Ramos (cell line): ENCODE results near the gene MLKL.
"Not testable (repeated sequence)": the region's sequence is repeated elsewhere in the genome, so short reads cannot be mapped to it uniquely, and the experiment has no call there.

Experiments
- in situ Hi-C: fragments of 300-500 bp; cut with MboI; formaldehyde crosslinking; loops from one replicate; pipeline ENCODE4 v1.14.3; 2022; ENCODE audit warnings: low sequenced_read_pairs; ENCODE audit not compliant: unreplicated experiment

Gene MLKL

GRCh38 chr16:74734361-74735161 lies 33.9 kb upstream of the MLKL start:
- in situ Hi-C loops: no loop called here

DNA sequence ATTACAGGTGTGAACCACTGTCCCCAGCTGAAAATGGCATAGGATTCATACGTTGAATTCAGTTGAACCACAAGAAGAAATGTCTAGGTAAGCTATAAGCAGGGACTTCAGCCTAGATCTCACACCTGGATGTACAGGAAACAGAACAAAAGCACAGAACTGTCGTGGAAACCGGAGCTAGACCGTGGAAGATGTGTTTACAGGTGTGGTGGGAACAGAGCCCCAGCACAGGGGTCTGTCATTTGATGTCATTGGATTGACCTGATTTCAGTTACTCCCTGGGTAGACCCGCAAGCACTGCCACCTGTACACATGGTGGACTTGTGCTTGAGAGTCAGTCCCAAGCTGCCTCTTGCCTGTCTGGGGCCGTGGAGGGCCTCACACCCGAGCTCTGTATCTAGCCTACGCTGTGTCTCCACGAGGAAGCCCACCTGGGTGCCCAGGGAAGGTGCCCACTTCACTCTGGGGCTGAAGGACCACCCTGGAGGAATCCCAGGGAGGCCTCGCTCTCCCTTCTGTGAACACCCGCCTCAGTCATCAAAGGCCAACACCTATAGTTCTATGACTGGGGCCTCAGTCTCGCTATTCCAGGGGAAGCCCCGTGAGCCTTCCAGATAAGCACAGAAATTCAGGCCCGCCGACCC lies 32.2 kb upstream of the MLKL start:
- in situ Hi-C loops: no loop called here

DNA sequence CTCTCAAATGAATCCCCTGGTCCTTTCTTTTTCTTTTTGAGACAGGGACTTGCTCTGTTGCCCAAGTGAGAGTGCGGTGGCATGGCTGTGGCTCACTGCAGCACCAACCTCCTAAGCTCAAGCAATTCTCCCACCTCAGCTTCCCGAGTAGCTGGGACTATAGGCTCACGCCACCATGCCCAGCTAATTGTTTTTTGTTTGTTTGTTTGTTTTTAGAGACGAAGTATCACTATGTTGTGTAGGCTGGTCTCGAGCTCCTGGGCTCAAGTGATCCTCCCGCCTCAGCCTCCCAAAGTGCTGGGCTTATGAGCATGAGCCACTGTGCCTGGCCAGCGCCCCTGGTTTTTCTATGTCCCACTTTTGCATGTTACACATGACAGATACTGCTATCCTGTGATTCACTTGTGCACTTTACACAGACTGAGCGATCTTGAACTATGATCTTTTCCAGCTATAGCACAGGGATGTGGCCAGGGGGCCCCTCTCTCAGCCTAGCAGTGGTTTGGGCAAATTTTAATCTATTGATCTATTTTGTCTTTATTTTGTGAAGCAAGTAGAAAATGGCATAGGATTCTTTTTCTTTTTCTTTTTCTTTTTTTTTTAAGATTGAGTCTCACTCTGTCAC lies 31.3 kb upstream of the MLKL start:
- in situ Hi-C loops: no loop called here

DNA sequence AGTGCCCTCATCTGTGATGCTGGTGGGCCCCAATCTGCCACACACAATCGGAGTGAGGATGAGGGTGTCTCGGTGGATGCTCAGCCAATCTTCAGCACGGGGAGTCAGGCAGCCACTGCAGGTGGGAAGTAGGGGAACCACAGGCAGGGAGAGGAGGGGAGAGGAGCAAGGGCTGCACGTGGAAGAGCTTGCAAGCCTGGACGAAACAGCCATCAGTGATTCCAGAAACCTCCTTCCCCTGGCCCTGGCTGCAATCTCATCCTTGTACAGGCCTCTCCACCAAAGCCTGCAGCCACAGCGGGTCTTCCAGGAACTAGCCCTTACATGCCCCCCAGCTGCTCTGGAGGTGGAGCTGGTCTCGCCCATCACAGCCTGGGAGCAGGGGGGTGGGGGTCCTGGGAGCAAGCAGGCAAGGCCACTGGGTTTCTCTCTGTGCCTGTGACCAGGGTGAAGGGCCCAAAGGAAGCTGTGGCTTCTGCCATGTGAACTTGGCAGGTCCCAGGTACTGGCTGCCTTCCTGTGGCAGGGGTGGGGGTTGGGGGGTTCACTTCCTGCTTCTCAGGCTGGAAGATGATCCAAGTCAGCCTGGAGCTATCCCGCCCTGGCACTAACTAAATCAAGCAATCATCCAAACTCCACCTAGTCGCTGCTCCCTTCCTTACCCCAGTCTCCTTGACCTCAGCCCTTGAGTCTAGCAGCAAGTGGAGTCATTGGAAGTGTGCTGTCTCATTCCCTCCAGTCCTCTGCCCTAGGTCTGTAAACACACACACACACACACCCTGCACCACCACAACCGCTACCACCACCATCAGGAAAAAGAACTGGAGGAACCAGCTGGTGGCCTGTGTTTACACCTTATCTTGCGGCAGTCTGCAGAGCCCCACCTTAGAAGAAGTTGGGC lies 29.4 kb upstream of the MLKL start:
- in situ Hi-C loops: no loop called here

DNA sequence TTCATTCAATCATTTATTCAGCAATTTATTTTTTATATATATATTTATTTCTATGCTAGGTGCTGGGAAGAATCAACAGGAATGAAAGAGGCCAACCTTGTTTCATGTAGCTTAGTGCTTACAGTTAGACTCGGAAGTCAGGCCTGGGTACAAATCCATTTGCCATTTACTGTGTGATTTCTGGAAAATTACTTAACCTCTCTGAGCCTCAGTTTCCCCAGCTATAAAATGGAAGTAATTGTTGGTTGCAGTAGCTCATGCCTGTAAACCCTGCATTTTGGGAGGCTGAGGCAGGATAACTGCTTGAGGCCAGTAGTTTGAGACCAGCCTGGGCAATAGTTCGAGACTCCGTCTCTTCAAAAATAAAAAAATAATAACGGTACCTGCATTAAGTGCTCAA lies 27.2 kb upstream of the MLKL start:
- in situ Hi-C loops: no loop called here

GRCh38 chr16:74726716-74727115 lies 26.1 kb upstream of the MLKL start:
- in situ Hi-C loops: no loop called here

DNA sequence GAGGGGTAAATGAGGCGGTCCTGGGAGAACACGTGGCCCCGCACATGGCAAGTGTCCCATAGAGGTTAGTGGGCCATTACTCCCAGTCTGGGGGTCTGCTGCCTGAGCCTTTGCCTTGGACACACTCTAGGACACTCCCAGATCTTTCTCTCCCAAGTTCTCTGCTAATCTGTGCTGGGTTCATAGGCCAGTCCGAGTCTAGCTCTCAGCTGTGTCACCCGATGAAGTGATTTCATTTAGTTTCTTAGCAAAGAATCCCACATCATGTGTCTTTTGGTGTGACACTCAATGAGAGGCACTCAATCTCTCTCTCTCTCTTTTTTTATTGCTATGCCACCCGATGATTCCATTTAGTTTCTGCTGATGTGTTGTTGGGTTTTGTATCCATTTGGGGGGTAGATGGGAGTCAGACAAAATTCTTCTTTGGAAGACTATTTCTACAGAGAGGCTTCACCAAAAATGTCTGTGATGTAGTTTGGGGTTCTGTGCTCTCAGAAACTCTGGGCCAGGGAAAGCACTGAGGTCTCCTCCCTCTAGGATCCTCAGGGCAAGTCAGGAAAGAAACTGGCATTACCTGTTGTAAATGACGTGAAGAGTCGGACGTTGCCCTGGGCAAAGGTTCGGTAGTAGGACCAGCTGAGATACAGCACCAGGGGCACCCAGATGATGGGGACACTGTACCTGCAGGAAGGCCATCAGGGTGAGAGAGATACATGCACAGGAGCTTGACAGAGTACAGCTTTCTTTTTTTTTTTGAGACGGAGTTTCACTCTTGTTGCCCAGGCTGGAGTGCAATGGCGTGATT lies 25.2 kb upstream of the MLKL start:
- in situ Hi-C loops: no loop called here

DNA sequence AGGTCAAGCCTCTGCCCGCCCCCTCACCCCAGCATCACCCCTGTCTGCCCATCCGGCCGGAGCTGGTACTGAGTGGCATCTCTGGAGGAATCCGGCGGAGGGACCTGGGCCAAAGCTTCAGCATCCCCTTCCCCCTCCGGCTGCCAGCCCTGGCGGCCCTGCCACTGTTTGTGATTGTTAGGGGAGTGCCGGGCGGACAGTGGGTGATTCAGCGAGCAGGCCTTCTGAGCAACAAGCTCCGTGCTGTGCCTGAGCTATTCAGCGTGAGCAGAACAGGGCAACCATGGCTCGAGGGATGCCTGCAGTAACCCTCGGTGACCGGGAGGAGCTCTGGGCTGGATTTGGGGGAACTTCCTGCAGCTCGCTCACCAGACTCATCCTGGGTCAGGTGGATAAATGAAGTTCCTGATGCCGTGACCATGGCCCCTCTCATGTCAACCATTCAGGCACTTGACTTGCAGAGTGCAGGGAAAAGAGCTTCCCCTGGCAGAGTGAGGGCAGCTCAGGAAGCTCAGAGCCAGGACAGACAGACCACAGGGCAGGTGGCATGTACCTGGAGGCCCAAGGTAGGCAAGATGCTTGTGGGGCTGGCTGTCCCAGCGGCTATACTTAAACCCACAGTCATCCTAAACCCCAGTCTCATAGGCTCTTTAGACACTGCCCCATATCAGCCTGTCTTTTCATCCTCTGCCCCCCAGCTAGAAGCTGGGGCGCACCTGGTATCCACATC lies 24.3 kb upstream of the MLKL start:
- in situ Hi-C loops: no loop called here

GRCh38 chr16:74723256-74723655 lies 22.6 kb upstream of the MLKL start:
- in situ Hi-C loops: no loop called here

DNA sequence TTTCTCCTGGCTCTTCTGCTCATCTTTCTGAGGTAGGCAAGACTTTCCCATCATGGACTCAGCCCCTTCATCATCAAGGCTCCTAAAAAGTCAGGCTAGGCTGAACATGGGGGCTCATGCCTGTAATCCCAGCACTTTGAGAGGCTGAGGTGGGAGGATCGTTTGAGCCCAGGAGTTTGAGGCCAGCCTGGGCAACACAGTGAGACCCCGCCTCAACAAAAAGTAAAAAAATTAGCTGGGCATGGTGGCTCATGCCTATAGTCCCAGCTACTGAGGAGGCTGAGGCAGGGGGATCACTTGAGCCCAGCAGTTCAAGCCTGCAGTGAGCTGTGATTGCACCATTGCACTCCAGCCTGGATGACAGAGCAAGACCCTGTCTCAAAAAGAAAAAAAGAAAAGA lies 21.5 kb upstream of the MLKL start:
- in situ Hi-C loops: not testable (repeated sequence)

GRCh38 chr16:74721716-74722115 lies 21.1 kb upstream of the MLKL start:
- in situ Hi-C loops: no loop called here

DNA sequence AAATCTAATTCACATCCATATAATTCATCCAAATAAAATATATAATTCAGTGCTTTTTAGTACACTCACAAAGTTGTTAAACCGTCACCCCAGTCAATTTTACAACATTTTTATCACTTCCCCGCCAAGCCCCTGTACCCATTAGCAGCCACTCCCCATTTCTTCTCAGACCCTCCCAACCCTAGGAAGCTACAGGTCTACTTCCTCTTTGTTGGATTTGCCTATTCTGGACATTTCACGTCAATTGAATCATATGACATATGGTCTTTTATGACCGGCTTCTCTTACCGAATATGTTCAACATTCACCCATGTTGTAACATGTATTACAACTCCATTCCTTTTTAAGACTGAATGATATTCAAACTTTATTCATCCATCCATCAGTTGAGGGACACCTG lies 19.9 kb upstream of the MLKL start:
- in situ Hi-C loops: no loop called here

DNA sequence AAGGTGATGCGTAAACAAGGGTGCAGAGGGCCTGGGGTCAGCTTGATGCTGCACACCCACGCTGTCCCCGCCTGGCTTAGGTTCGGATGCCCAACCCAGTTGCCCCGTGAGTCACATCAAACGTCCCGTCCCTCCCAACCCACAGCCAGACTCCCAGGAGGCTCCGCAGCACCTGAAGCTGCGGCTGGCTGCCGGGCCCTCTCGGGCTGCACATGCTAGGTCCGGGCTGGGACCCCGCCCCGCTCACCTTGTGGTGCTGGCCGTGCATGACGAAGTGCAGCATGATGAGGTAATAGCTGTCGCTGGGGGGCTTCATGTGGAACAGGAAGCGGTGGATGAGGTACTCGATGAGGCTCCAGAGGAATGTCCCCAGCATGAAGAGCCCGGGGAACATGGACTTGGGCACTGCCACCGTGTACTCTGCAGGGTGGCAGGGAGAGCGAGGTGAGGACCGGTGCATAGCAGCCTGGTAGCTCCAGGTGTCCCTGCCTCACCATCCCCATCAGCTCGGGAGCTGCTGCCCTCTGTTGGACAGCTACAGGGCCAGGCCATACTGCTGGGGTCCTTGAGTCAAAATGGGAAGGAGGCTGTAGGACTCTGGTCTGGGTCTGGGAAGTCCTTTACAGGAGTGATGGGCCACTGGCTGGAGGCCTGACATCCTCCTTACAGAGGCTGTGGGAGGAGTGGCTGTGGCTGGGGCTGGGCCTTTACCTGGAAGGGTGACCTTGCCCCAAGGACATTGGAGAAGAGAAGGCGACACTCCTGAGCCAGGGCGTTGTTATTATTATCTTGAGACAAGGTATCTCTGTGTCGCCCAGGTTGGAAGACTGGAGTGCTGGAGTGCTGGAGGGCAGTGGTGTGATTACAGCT lies 18.3 kb upstream of the MLKL start:
- in situ Hi-C loops: loop anchor here (10.0 kb wide), 1 partner anchor 136 kb away; no protein-coding TSS in a partner anchor

- in situ Hi-C loops: loop anchor here (10.0 kb wide), 1 partner anchor 137 kb away; no protein-coding TSS in a partner anchor
Measured at GRCh38 chr16:74718140-74718539, 17.5 kb upstream of the MLKL start.

GRCh38 chr16:74717367-74717766 lies 16.7 kb upstream of the MLKL start:
- in situ Hi-C loops: loop anchor here (10.0 kb wide), 1 partner anchor 137 kb away; no protein-coding TSS in a partner anchor

DNA sequence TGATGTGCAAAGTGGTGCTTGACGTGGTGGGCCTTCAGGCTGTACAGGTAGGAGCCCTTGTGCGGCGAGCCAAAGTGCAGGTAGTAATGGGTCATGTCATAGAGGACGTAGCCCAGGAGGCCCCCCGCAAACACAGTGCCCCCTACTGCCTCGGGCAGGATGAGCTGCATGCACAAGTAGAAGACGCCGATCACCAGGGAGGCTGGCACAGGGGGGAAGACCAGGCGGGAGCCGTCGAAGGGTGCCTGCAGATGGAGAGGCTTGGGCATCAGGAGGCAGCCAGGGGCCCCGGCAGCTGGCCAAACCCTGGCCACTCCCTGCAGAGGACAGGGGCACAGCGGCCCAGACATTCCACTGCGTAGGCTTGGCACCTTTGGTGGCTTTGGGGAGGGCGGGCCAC lies 15.7 kb upstream of the MLKL start:
- in situ Hi-C loops: loop anchor here (10.0 kb wide), 1 partner anchor 138 kb away; no protein-coding TSS in a partner anchor

- in situ Hi-C loops: loop anchor here (10.0 kb wide), 1 partner anchor 141 kb away; no protein-coding TSS in a partner anchor
Measured at GRCh38 chr16:74713876-74714275, 13.2 kb upstream of the MLKL start.

GRCh38 chr16:74713325-74713724 lies 12.7 kb upstream of the MLKL start:
- in situ Hi-C loops: loop anchor here (10.0 kb wide), 1 partner anchor 141 kb away; no protein-coding TSS in a partner anchor
